ENCODE measurements around the gene BET1L.

Gene BET1L

GRCh38 chr11:207208-207862 is at the start of gene BET1L, which contains the start of gene RIC8A:
BET1L (minus strand) TSS chr11:207399; CDS start chr11:207321, 78 bp downstream.
RIC8A (plus strand) TSS chr11:207708; CDS start chr11:208855, 1,147 bp downstream.
- Histone ChIP-seq H3K4me1 (ENCODE audit: control insufficient read depth, insufficient read depth, low read length) (peaks cover 16% of the 10 kb centered on the region), H3K27ac (ENCODE audit: low read depth, low read length) (peak within 1 kb of the TSS; percentile 72), H3K9me3 (ENCODE audit: control insufficient read depth, insufficient read depth, low read depth, low read length) (no peaks in the 10 kb centered on the region), H3K9ac (ENCODE audit: low read length) (peak within 1 kb of the TSS; percentile 92), H3K36me3 (ENCODE audit: control insufficient read depth, insufficient read depth, low read length) (peaks cover 54% of the 10 kb centered on the region), H3K4me3 (ENCODE audit: low read depth, low read length) (peak within 1 kb of the TSS; percentile 92), H3K27me3 (ENCODE audit: control insufficient read depth, insufficient read depth, low read length) (no peaks in the 10 kb centered on the region)

- Histone ChIP-seq H3K36me3 (ENCODE audit: control insufficient read depth, insufficient read depth, low read length) (peaks cover 31% of the 10 kb centered on the region), H3K4me3 (ENCODE audit: low read depth, low read length) (no peak overlapping the region), H3K9me3 (ENCODE audit: control insufficient read depth, insufficient read depth, low read depth, low read length) (no peaks in the 10 kb centered on the region), H3K9ac (ENCODE audit: low read length) (no peak overlapping the region), H3K27ac (ENCODE audit: low read depth, low read length) (no peak overlapping the region), H3K27me3 (ENCODE audit: control insufficient read depth, insufficient read depth, low read length) (no peaks in the 10 kb centered on the region), H3K4me1 (ENCODE audit: control insufficient read depth, insufficient read depth, low read length) (peaks cover 3% of the 10 kb centered on the region; the same call in 1 of the 2 replicates)
Measured at GRCh38 chr11:255816-256215, 48.6 kb upstream of the BET1L start.

GRCh38 chr11:255176-255575 is 48.0 kb upstream of the BET1L start:
- H3K4me3 ChIP-seq (ENCODE audit: low read depth, low read length): no peak overlapping the region
- H3K36me3 ChIP-seq (ENCODE audit: control insufficient read depth, insufficient read depth, low read length): peaks cover 36% of the 10 kb centered on the region
- peaks cover 3% of the 10 kb centered on the region; the same call in 1 of the 2 replicates for H3K4me1 ChIP-seq (ENCODE audit: control insufficient read depth, insufficient read depth, low read length)
- no peak overlapping the region for H3K27ac ChIP-seq (ENCODE audit: low read depth, low read length)
- H3K9ac ChIP-seq (ENCODE audit: low read length): no peak overlapping the region
- H3K9me3 ChIP-seq (ENCODE audit: control insufficient read depth, insufficient read depth, low read depth, low read length): no peaks in the 10 kb centered on the region
- no peaks in the 10 kb centered on the region for H3K27me3 ChIP-seq (ENCODE audit: control insufficient read depth, insufficient read depth, low read length)

GRCh38 chr11:253886-254270 is 46.7 kb upstream of the BET1L start:
- H3K4me3 ChIP-seq (ENCODE audit: low read depth, low read length): no peak overlapping the region
- no peak overlapping the region for H3K27ac ChIP-seq (ENCODE audit: low read depth, low read length)
- H3K4me1 ChIP-seq (ENCODE audit: control insufficient read depth, insufficient read depth, low read length): peaks cover 3% of the 10 kb centered on the region; the same call in 1 of the 2 replicates
- no peak overlapping the region for H3K9ac ChIP-seq (ENCODE audit: low read length)
- H3K27me3 ChIP-seq (ENCODE audit: control insufficient read depth, insufficient read depth, low read length): no peaks in the 10 kb centered on the region
- H3K36me3 ChIP-seq (ENCODE audit: control insufficient read depth, insufficient read depth, low read length): peaks cover 45% of the 10 kb centered on the region
- H3K9me3 ChIP-seq (ENCODE audit: control insufficient read depth, insufficient read depth, low read depth, low read length): no peaks in the 10 kb centered on the region

- Histone ChIP-seq H3K9ac (ENCODE audit: low read length) (no peak overlapping the region), H3K27me3 (ENCODE audit: control insufficient read depth, insufficient read depth, low read length) (no peaks in the 10 kb centered on the region), H3K9me3 (ENCODE audit: control insufficient read depth, insufficient read depth, low read depth, low read length) (no peaks in the 10 kb centered on the region), H3K36me3 (ENCODE audit: control insufficient read depth, insufficient read depth, low read length) (peaks cover 50% of the 10 kb centered on the region), H3K27ac (ENCODE audit: low read depth, low read length) (no peak overlapping the region), H3K4me3 (ENCODE audit: low read depth, low read length) (no peak overlapping the region), H3K4me1 (ENCODE audit: control insufficient read depth, insufficient read depth, low read length) (peaks cover 3% of the 10 kb centered on the region; the same call in 1 of the 2 replicates)
Measured at GRCh38 chr11:253160-253885, 46.1 kb upstream of the BET1L start.

GRCh38 chr11:252666-253065 is 45.5 kb upstream of the BET1L start:
- no peaks in the 10 kb centered on the region for H3K27me3 ChIP-seq (ENCODE audit: control insufficient read depth, insufficient read depth, low read length)
- H3K4me1 ChIP-seq (ENCODE audit: control insufficient read depth, insufficient read depth, low read length): peaks cover 3% of the 10 kb centered on the region; the same call in 1 of the 2 replicates
- no peak overlapping the region for H3K4me3 ChIP-seq (ENCODE audit: low read depth, low read length)
- no peak overlapping the region for H3K27ac ChIP-seq (ENCODE audit: low read depth, low read length)
- peaks cover 57% of the 10 kb centered on the region for H3K36me3 ChIP-seq (ENCODE audit: control insufficient read depth, insufficient read depth, low read length)
- H3K9ac ChIP-seq (ENCODE audit: low read length): no peak overlapping the region
- no peaks in the 10 kb centered on the region for H3K9me3 ChIP-seq (ENCODE audit: control insufficient read depth, insufficient read depth, low read depth, low read length)

- Histone ChIP-seq H3K36me3 (ENCODE audit: control insufficient read depth, insufficient read depth, low read length) (peaks cover 66% of the 10 kb centered on the region), H3K27ac (ENCODE audit: low read depth, low read length) (no peak overlapping the region), H3K27me3 (ENCODE audit: control insufficient read depth, insufficient read depth, low read length) (no peaks in the 10 kb centered on the region), H3K9ac (ENCODE audit: low read length) (no peak overlapping the region), H3K4me3 (ENCODE audit: low read depth, low read length) (no peak overlapping the region), H3K4me1 (ENCODE audit: control insufficient read depth, insufficient read depth, low read length) (peaks cover 3% of the 10 kb centered on the region; the same call in 1 of the 2 replicates), H3K9me3 (ENCODE audit: control insufficient read depth, insufficient read depth, low read depth, low read length) (no peaks in the 10 kb centered on the region)
Measured at GRCh38 chr11:251550-251949, 44.4 kb upstream of the BET1L start.

GRCh38 chr11:250740-251299 is 43.6 kb upstream of the BET1L start:
- H3K9me3 ChIP-seq (ENCODE audit: control insufficient read depth, insufficient read depth, low read depth, low read length): no peaks in the 10 kb centered on the region
- no peak overlapping the region for H3K9ac ChIP-seq (ENCODE audit: low read length)
- H3K36me3 ChIP-seq (ENCODE audit: control insufficient read depth, insufficient read depth, low read length): peaks cover 74% of the 10 kb centered on the region
- H3K4me3 ChIP-seq (ENCODE audit: low read depth, low read length): no peak overlapping the region
- no peaks in the 10 kb centered on the region for H3K27me3 ChIP-seq (ENCODE audit: control insufficient read depth, insufficient read depth, low read length)
- no peak overlapping the region for H3K27ac ChIP-seq (ENCODE audit: low read depth, low read length)
- H3K4me1 ChIP-seq (ENCODE audit: control insufficient read depth, insufficient read depth, low read length): peaks cover 3% of the 10 kb centered on the region; the same call in 1 of the 2 replicates

GRCh38 chr11:250274-250673 is 43.1 kb upstream of the BET1L start:
- no peaks in the 10 kb centered on the region for H3K27me3 ChIP-seq (ENCODE audit: control insufficient read depth, insufficient read depth, low read length)
- no peaks in the 10 kb centered on the region for H3K9me3 ChIP-seq (ENCODE audit: control insufficient read depth, insufficient read depth, low read depth, low read length)
- H3K4me1 ChIP-seq (ENCODE audit: control insufficient read depth, insufficient read depth, low read length): peaks cover 3% of the 10 kb centered on the region; the same call in 1 of the 2 replicates
- H3K9ac ChIP-seq (ENCODE audit: low read length): no peak overlapping the region
- H3K27ac ChIP-seq (ENCODE audit: low read depth, low read length): no peak overlapping the region
- no peak overlapping the region for H3K4me3 ChIP-seq (ENCODE audit: low read depth, low read length)
- peaks cover 79% of the 10 kb centered on the region for H3K36me3 ChIP-seq (ENCODE audit: control insufficient read depth, insufficient read depth, low read length)

- Histone ChIP-seq H3K9ac (ENCODE audit: low read length) (no peak overlapping the region), H3K27me3 (ENCODE audit: control insufficient read depth, insufficient read depth, low read length) (no peaks in the 10 kb centered on the region), H3K9me3 (ENCODE audit: control insufficient read depth, insufficient read depth, low read depth, low read length) (no peaks in the 10 kb centered on the region), H3K36me3 (ENCODE audit: control insufficient read depth, insufficient read depth, low read length) (peaks cover 91% of the 10 kb centered on the region), H3K4me3 (ENCODE audit: low read depth, low read length) (no peak overlapping the region), H3K27ac (ENCODE audit: low read depth, low read length) (no peak overlapping the region), H3K4me1 (ENCODE audit: control insufficient read depth, insufficient read depth, low read length) (peaks cover 3% of the 10 kb centered on the region; the same call in 1 of the 2 replicates)
Measured at GRCh38 chr11:249062-249461, 41.9 kb upstream of the BET1L start.

- no peak overlapping the region for H3K4me3 ChIP-seq (ENCODE audit: low read depth, low read length)
- peaks cover 95% of the 10 kb centered on the region for H3K36me3 ChIP-seq (ENCODE audit: control insufficient read depth, insufficient read depth, low read length)
- H3K9ac ChIP-seq (ENCODE audit: low read length): no peak overlapping the region
- H3K9me3 ChIP-seq (ENCODE audit: control insufficient read depth, insufficient read depth, low read depth, low read length): no peaks in the 10 kb centered on the region
- no peaks in the 10 kb centered on the region for H3K27me3 ChIP-seq (ENCODE audit: control insufficient read depth, insufficient read depth, low read length)
- no peaks in the 10 kb centered on the region for H3K4me1 ChIP-seq (ENCODE audit: control insufficient read depth, insufficient read depth, low read length)
- no peak overlapping the region for H3K27ac ChIP-seq (ENCODE audit: low read depth, low read length)
Measured at GRCh38 chr11:244376-244775, 37.2 kb upstream of the BET1L start.

Measured in HUES6 (cell line).